Small intestine (tissue), 7 donors: ENCODE results near the gene GLB1L3. TPM values are rescaled to one million over a fixed set of nuclear protein-coding genes. Genes with fewer than 3 reads are reported as not detected.

Experiments used
- DNase-seq, 2 donors: peaks; one replicate each; pipeline versions ENCODE4 v3.0.0 to v3.0.0-alpha.2; 2013
- FAIRE-seq: peaks from 2 replicates; lab custom pipeline; 2012; peaks lifted over from hg19 to GRCh38; lab: Jason Lieb, UNC
- H3K27ac ChIP-seq, 3 donors: one replicate each; pipeline ENCODE4 v1.5.1; 2013; ENCODE audit warnings: low read length in 2 of 3, mild to moderate bottlenecking in 2 of 3, control low read depth in 1 of 3, inconsistent platforms in 1 of 3, low read depth in 1 of 3, moderate library complexity in 1 of 3
- H3K27me3 ChIP-seq, 3 donors: one replicate each; pipeline ENCODE4 v1.6.1; 2013; ENCODE audit warnings: low read length in 3 of 3, inconsistent platforms in 1 of 3; ENCODE audit not compliant: control insufficient read depth in 3 of 3, insufficient read depth in 3 of 3
- H3K36me3 ChIP-seq, 3 donors: one replicate each; pipeline ENCODE4 v1.6.1; 2013; ENCODE audit warnings: low read length in 3 of 3, inconsistent platforms in 1 of 3, low read depth in 1 of 3, mild to moderate bottlenecking in 1 of 3, moderate library complexity in 1 of 3; ENCODE audit not compliant: control insufficient read depth in 3 of 3, insufficient read depth in 2 of 3
- H3K4me1 ChIP-seq, 3 donors: one replicate each; pipeline ENCODE4 v1.6.1; 2013; ENCODE audit warnings: low read length in 2 of 3, inconsistent platforms in 1 of 3, low read depth in 1 of 3, mild to moderate bottlenecking in 1 of 3, moderate library complexity in 1 of 3; ENCODE audit not compliant: control insufficient read depth in 3 of 3, insufficient read depth in 2 of 3
- H3K4me3 ChIP-seq, 3 donors: one replicate each; pipeline ENCODE4 v1.5.1; 2013; ENCODE audit warnings: low read length in 3 of 3, control low read depth in 1 of 3, inconsistent platforms in 1 of 3, low read depth in 1 of 3, mild to moderate bottlenecking in 1 of 3, moderate library complexity in 1 of 3
- H3K9me3 ChIP-seq, 2 donors: one replicate each; pipeline ENCODE4 v1.6.1; 2013; ENCODE audit warnings: low read depth in 1 of 2, low read length in 1 of 2; ENCODE audit not compliant: control insufficient read depth in 2 of 2, insufficient read depth in 1 of 2
- WGBS, 3 donors: extraction: QIAGEN DNeasy Blood & Tissue Kit; methylation state at CpG; one replicate each; pipeline ENCODE4 v1.1.7; 2013; 5-methylcytosine and 5-hydroxymethylcytosine counted together
- polyA plus RNA-seq, 4 donors: library from polyadenylated mRNA; stranded (reverse) in 3 of 4; unstranded in 1 of 4; fragments of 200-250 nt in 3 of 4; fragments of 120-200 nt in 1 of 4; gene quantifications; one replicate each; pipeline versions ENCODE4 v1.2.1 to v1.2.3, GENCODE V29; 2013
- donor health status: healthy with polysubstance abuse.
- donor health status: control.
- donor health status: control.
- donor health status: Bipolar disorder and iron deficiency.
- donor health status: healthy.

Gene GLB1L3
- polyA plus RNA-seq, 4 donors, result 0.01 to 0.04 TPM; not detected in 2

DNA sequence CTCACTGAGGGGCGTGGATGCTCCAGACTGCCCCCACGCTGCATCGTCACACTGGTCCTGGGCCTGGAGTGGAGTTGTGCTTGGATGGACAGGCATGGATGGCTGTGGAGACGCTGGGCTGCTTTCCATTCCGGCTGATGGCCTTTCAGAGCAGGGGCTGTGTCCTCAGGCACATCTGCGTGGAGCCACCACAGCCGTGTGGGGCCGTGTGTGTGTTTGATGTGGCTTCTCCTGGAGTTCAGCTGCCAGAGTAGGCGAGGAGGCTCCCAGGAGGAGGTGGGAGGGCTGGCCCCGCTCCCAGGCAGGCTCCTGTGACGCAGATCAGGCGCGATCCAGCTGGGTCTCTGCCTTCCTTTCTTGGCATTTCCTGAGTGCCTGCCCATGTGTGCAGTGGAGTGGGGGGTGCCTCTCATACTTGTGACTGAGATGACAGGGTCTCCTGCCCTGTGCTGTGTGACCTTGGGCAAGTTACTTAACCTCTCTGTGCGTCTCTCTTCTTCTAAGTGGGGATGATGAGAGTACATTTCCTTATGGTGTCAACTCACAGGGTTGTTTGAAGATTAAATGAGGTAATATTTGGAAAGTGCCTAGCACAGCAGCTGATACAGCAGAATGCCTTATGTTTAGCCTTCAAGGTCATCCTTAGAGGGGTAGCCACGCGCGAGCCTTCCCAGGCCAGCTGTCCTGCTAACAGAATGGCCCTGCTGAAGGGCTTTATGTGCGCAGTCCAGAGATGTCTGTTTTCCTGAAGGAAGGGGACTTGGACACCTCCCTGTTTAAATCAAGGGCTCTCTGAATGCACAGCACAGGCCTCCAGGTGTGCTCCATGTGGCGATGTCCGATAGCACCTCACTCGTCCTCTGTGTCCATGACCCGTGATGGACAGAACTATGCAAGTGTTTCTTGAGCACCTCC lies 89.1 kb downstream of the GLB1L3 start:
- Histone ChIP-seq H3K27ac (no peak overlapping the region), H3K4me1 (no peaks in the 10 kb centered on the region), H3K27me3 (no peaks in the 10 kb centered on the region), H3K4me3 (no peak overlapping the region), H3K36me3 (no peaks in the 10 kb centered on the region), H3K9me3 (no peaks in the 10 kb centered on the region)
- WGBS, 3 donors, result 67 to 86% (median 77%) methylated on average over 21 to 22 of the region's 22 CpGs
- FAIRE-seq (no peak), DNase-seq (no peak)

DNA sequence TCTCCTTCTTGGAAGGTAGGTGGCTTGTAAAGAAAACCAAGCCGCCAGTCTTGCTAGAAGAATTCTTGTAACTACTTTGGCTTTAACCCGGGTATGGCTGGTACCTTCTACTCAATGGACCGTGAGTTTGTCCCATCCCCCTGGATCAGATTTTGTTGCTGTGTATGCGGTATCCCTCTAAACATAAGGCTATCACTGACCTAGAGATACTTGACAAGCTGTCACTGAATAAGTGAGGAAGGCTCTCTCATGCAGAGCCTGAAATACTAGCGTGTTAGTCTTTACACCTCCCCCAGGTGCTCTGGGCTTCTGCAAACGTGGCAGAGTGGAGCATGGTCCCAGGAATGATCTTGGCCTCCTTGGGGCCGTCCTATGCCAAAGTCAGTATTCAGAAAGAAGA lies 90.1 kb downstream of the GLB1L3 start:
- WGBS, 3 donors, result 78 to 90% (median 81%) methylated on average over 7 of the region's 7 CpGs
- Histone ChIP-seq H3K4me1 (no peaks in the 10 kb centered on the region), H3K27ac (no peak overlapping the region), H3K36me3 (peaks cover 0 to 2% (median 0%) of the 10 kb centered on the region in 3 donors), H3K9me3 (no peaks in the 10 kb centered on the region), H3K4me3 (no peak overlapping the region), H3K27me3 (no peaks in the 10 kb centered on the region)
- FAIRE-seq, result no peak
- no peak for DNase-seq

DNA sequence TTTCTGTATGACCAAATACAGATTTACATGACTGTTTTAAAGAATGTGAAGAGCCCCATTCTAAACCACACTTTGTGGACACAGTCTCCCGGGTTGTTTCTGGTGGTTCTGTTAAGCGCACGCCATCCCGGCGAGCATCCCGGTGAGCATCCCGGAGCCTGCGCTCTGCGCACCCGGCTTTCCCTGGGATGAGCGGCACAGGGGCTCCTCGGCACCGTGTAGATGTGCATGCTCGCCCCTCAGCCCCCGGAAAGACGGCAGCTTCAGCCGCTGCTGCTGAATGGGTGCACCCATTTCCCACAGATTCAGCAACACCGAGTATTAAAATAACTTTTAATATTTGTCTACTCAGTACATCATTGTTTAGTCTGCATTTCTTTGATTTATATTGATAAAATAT lies 91.6 kb downstream of the GLB1L3 start:
- DNase-seq, result no peak
- Histone ChIP-seq H3K36me3 (peaks cover 0 to 2% (median 0%) of the 10 kb centered on the region in 3 donors), H3K4me1 (no peaks in the 10 kb centered on the region), H3K27ac (no peak overlapping the region), H3K9me3 (no peaks in the 10 kb centered on the region), H3K4me3 (no peak overlapping the region), H3K27me3 (no peaks in the 10 kb centered on the region)
- 90 to 94% (median 92%) methylated on average over 18 of the region's 18 CpGs for WGBS, 3 donors
- no peak for FAIRE-seq

Other genes starting within 250 kb of the GLB1L3 start
- gene JAM3, start 207.3 kb upstream of the GLB1L3 start, polyA plus RNA-seq, result 1 to 10 TPM in 3 of 4 donors, under 1 TPM in 1; 0.67 to 8.5 (median 4.5) TPM
- gene NCAPD3, start 52.4 kb upstream of the GLB1L3 start, polyA plus RNA-seq, result 10 to 100 TPM in 2 of 4 donors, 1 to 10 TPM in 2; 3.4 to 19.2 (median 7.9) TPM
- 10 to 100 TPM; 26.3 to 45.2 (median 35.9) TPM for gene VPS26B, start 51.7 kb upstream of the GLB1L3 start, polyA plus RNA-seq
- gene THYN1, start 23.0 kb upstream of the GLB1L3 start, polyA plus RNA-seq, result 10 to 100 TPM; 39.2 to 61.6 (median 47.9) TPM
- 10 to 100 TPM; 18.0 to 29.3 (median 23.9) TPM for gene ACAD8, start 22.8 kb upstream of the GLB1L3 start, polyA plus RNA-seq
- 1 to 10 TPM; 1.4 to 9.6 (median 4.2) TPM for gene GLB1L2, start 55.6 kb downstream of the GLB1L3 start, polyA plus RNA-seq
- gene B3GAT1, start 135.9 kb downstream of the GLB1L3 start, polyA plus RNA-seq, result 1 to 10 TPM in 1 of 4 donors, under 1 TPM in 2, not detected in 1; 0.54 to 1.4 (median 0.57) TPM